ENCODE data around the gene ARHGEF37. TPM values are rescaled to one million over a fixed set of nuclear protein-coding genes. Genes with fewer than 3 reads are reported as not detected.

Gene ARHGEF37
- total RNA-seq, 1 donor from 2014 or later = 0.47 TPM

DNA sequence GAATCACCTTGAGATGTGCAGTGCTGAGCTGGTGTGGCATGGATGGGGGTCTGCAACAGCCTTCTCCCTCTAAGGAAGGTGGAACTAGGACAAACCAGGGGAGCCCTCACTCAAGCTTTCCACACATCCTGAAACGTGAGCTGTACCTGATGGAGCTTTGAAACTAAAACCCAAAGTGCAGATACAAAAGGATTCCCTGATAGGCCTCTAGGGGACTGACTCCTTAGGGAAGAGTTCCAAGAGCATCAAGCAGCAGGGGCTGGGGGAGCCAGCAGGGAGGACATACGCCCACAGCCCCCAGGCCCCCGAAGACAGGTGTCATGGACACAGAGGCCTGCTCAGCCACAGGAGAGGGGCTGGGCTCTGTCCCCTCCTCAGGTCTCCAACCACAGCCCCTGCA is 17.7 kb downstream of the ARHGEF37 start:
- intact Hi-C loops (cut with micrococcal nuclease) = no loop called here

DNA sequence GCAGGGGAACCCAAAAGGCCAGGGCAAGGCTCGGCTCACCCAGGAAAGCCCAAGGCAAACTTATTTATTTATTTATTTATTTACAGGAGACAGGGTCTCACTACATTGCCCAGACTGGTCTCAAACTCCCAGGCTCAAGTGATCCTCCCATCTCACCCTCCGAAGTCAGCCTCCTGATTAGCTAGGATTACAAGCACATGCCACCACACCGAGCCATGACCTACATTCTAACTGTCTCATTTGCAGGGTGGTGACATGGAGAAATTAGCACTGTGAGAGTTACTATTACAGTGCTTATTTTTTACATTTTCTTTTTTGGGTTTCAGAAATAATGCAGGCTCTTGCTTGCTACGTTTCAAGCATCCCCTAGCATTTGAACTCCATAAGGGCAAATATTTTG is 18.1 kb downstream of the ARHGEF37 start:
- intact Hi-C loops (cut with micrococcal nuclease) = no loop called here

DNA sequence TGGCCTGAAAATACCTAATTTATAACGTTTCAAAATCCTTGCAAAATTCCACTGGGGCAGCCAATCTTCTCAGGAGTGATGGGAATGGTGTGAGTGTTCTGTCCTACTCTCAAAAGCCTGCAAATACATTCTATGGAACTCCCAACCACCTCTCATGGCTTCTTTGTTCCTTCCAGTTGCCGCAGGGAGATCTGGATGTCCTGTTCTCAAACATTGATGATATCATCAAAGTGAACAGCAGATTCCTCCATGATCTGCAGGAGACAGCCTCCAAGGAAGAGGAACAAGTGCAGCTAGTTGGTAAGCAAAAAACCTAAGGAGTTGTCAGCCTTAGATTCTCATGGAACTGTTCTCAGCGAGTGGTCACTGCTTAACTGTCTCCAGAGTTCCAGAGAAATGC is 19.6 kb downstream of the ARHGEF37 start:
- intact Hi-C loops (cut with micrococcal nuclease) = no loop called here

DNA sequence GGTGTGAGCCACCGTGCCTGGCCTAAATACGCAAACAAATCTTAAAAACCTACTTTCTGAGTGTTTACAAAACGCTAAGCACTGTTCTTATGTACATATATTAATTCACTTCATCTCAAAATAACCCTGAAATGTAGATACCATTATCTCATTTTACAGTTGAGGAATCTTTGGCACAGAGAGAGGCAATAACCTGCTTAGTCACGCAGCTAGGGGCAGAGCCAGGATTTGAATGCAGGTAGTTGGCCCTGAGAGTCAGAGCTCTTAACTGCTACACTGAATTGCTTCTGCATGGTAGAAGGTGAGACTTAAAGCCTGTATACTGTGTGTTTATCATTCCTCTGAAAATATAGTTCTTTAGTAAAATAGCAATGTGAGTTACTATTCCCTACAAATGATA is 21.9 kb downstream of the ARHGEF37 start:
- intact Hi-C loops (cut with micrococcal nuclease) = no loop called here

DNA sequence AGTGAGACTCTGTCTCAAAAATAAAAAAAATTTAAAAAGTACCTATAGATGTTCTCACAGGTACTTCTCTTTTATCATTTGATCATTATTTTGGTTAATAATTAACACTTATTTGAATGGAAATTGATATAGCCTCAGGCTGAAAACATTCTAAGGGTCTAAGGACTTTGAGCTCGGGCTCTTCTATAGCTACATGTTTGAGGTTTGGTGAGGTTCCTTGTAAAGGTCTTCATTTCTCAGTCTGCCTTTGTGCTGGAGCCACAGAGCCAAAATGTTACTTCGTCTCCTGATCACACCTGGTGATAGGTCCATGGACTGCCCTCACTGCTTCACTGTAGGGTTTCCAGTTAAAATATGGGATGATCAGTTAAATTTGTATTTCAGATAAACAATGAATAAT is 22.6 kb downstream of the ARHGEF37 start:
- intact Hi-C loops (cut with micrococcal nuclease) = no loop called here

DNA sequence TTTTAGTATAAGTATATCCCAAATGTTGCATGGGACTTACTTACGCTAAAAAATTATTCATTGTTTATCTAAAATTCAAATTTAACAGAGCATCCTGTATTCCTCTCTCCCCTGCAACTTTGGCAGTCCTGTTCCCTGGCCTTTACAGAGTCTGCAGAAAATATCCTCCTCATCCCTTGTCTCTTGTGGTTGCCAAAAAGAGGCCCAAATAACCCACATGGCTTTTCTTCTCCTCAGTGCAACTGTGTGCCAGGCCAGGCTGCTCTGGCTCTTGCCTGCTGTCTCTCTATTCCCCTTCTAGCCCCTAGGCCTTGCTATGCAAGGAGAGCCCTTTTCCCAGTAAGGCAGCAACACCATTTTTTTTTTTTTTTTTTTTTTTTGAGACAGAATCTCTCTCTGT is 23.0 kb downstream of the ARHGEF37 start:
- intact Hi-C loops (cut with micrococcal nuclease) = no loop called here

DNA sequence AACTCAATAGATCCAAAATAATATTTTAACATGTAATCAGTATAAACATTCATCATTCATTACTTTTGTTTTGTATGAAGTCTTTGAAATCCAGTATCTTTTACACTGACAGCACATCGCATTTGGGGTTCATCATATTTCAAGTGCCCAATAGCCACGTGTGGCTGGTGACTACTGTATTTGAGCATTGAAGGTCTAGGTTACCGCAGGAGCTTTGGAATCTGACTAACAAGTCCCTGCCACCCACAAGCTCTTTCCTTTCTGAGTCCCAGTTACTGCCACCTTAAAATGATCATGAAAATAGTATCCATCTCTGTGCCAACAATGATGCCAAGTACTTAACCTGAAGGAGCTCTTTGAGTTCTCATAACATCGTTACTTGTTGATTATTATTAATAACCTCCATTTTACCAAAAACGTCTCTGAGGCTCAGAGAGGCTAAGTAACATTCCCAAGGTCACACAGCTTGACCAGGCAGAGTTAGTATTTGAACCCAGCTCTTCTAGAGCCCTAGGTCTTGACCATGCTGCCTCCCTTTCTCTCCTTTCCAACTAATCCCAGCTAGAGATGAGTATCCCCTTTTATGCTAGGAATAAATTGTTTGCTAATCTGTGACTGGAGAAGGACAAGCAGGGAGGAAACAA is 24.2 kb downstream of the ARHGEF37 start:
- intact Hi-C loops (cut with micrococcal nuclease) = no loop called here

DNA sequence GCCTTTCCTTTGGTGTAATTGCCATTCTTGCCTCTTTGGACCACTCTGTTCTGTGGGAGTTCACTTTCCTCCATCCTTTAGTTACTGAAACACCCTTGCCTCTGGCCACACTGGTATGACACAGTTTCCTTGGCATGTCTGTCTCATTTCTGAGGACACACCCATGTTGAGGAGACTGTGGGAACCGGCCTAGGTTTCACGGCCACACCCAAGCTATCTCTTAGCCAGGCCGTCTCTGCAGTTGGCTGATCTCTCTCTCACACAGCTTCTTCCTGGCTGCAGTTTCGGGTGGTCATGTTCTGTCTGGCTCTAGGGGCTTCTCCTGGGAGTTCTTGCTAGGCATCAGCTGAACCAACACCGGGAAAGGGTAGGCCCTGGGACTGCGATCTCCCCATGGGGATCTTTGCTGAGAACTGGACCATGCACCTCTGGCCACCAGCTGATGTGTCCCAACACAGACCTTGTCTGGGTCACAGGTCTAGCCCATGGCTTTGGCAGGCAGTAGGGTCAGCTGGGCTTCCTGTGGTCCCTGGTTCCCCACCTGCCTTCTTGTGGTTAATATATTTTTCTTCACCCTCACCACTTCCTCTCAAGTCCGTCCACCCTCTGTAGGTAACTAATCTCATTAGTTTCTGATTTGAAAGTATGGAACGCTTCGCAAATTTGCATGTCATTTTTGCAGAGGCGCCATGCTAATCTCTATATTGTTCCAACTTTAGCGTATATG is 24.9 kb downstream of the ARHGEF37 start:
- intact Hi-C loops (cut with micrococcal nuclease) = no loop called here

DNA sequence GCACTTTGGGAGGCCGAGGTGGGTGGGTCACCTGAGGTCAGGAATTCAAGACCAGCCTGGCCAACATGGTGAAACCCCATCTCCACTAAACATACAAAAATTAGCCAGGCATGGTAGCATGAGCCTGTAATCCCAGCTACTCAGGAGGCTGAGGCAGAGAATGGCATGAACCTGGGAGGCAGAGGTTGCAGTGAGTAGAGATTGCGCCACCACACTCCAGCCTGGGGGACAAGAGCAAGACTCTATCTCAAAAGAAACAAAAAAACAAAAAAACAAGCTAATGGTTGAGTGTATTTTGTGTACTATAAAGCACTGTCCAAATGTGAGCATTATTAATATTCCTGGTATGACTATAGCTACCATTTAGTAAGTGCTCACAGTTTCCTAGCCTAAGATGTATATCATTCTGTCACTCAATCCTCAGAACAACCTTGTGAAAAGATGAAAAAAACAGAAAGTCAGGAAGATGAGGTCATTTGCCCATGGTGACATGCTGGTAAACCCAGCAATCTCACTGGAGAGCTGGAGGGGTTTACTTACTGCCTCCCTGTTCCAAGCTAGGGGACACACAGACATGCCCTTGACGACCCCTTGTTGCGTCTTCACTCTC is 27.7 kb downstream of the ARHGEF37 start:
- intact Hi-C loops (cut with micrococcal nuclease) = no loop called here

DNA sequence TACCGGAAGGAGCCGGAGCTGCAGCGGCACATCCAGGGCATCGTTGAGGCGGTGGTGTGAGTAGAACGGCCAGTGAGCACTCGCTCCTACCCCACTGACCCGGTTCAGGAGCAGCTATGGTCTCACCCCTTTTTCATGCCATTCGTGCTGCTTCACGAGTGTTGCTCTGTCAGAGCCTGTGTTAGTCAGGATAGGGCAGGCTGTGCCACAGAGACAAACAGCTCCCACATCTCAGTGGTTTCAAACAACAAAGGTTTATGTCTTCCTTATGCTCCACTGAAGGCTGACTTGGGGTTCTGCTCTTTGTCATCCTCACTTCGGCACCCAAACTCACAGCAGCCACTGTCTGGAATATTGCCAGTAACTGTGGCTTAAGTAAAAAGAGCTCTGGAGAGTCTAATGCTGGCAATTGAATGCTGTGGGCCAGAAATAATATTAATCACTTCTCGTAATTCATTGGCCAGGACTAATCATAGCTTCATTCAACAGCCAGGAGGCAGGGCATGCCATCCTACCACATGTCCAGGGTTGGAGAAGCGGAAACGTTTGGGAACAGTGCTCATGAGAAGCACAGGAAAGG is 28.4 kb downstream of the ARHGEF37 start:
- intact Hi-C loops (cut with micrococcal nuclease) = no loop called here

DNA sequence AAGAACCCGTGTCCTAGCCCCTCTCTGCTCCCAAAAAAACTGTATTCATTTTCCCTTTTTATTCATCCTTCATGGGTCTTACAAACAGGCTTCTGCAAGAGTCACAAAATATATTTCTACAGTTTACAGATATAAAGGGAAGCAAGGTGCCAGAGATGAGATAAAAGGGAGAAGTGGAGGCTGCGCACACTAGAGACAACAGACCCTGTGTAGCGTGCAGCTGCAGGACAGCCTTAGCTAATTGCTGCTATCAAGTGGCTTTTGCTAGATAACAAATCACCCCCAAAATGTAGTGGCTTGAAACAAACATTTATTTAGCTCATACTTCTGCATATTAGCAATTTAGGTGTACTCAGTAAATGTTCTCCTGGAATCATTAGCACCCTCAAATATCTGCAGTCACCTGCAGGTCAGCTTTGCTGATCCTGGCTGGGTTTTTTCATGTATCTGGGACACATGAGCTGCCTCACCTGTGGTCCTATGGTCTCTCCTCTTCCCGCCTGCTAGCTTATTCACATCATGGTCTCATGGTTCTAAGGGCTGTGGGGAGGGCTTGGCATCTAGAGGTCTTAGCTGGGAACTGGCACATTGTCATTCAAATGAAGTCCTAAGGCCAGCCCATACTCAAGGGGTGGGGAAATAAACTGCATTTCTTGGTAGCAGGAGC is 29.4 kb downstream of the ARHGEF37 start:
- intact Hi-C loops (cut with micrococcal nuclease) = no loop called here

DNA sequence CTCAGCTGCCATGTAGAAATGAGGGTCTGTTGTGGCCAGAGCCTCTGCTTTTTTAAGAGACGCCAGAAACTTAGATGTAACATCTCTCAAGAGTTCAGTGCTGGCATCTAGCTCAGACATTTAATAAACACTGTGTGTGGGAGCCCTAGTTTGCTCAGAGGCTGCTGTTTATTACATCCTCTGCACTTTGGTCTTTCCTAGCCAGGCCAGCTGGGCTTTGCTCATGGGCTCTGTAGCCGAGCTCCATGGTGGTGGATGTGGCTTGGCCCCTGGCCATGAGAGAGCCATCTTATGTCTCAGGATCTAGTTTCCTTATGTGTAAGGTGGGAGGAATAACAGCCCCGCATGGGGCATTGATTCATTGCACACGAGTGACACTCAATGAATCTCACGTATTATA is 30.0 kb downstream of the ARHGEF37 start:
- intact Hi-C loops (cut with micrococcal nuclease) = no loop called here

DNA sequence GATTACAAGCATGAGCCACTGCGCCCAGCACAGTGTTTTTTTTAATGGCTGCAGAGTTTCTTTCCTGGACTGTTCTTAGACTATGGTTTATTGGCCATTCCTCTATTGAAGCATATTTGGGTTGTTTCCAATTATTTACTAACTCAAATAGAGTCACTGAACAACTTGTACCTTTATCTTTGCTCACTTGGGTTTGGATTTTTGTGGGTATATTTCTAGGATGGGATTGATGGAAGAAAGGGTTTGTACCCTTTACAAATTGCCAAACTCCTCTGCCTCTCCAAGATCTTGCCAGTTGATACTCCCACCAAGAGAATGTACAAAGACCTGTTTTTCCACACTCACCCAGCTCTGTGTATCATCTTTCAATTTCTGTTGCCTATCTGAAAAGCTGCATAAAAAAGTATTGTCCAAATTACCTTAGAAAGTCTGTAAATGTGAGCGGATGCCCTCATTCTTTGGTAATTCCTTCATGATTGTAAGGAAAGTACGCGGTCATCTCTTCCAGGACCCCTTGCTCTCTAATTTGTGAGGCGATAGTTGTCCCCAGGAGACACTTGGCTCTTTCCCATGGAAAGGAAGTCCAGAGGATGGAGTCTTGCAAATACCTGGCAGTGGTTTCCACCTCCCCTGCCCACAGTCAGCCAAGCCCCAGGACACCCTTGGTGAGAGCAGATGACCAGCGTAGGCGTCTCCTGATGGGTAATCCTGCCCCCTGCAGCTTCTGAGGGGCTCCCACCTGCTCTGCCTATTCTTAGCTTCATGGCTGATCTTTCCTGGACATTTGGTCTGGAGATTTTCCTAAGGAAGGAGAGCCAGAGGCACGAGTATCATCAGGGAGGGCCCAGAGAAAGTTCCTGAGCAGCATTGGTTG is 33.0 kb downstream of the ARHGEF37 start:
- intact Hi-C loops (cut with micrococcal nuclease) = no loop called here

DNA sequence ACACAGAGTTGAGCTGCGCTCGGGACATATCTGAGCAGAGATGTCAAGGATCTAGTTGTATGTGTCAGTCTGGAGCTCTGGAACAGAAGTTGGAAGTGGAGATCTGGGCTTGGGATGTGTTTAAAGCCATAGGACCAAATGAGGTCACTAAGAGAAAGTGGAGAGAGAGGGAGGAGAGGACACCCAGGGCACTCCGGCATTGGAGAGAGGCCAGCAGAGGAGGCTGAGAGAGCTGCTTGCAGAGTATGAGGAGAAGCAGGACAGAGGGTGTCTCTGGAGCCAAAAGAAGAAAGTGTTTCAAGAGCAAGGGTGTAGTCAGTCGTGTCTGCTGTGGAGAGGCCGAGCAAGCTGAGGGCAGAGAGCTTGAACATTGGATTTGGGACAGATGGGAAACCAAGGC is 34.7 kb downstream of the ARHGEF37 start:
- intact Hi-C loops (cut with micrococcal nuclease) = no loop called here

DNA sequence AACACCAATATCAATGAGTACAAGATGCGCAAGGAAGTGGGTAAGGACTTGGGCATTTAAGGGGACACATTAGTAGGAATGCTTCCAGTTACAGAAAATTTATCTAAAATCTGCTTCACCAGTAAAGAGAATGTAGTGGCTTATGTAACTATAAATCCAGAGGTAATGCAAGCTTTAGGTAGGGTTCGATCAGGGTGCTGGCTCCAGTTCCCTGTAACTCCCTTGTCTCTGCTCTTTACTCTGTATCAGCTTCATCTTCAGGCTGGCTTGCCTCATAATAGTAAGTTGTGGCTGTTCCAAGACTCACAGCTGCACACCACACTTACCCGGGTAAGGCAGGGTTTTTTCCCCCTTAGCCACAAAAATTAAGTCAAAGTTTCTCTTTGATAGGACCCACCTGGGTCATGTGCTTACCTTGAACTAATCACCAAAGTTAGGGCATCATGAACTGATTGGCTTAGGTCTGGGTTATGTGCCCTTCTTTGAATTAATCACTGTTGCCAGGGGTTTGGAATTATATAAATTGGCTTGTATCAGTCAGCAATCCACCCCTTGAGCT is 35.5 kb downstream of the ARHGEF37 start:
- intact Hi-C loops (cut with micrococcal nuclease) = no loop called here

DNA sequence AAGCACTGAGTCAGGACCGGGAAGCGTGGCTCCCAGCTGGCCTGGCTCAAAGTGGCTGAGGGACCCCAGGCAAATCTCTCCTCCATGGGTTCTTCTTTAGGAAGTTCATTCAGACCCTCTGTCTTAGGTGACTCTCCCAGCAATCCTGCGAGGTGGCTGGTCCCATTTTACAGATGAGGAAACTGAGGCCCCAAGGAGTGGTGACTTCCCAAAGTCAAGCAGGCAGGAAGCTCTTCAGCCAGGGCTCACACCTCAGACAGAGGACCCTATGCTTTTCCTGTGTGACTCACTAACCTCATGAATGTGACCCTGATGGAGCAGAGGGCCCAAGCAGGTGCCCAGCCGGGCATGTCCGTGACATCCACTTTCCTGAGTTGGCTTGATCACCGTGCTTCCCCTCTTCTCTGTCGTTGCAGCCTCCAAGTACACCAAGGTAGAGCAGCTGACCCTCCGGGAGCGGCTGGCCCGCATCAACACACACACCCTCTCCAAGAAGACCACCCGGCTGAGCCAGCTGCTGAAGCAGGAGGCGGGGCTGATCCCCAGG is 36.5 kb downstream of the ARHGEF37 start:
- intact Hi-C loops (cut with micrococcal nuclease) = loop anchor here (1.0 kb wide), 2 partner anchors 176 to 184 kb away; no protein-coding TSS in a partner anchor

DNA sequence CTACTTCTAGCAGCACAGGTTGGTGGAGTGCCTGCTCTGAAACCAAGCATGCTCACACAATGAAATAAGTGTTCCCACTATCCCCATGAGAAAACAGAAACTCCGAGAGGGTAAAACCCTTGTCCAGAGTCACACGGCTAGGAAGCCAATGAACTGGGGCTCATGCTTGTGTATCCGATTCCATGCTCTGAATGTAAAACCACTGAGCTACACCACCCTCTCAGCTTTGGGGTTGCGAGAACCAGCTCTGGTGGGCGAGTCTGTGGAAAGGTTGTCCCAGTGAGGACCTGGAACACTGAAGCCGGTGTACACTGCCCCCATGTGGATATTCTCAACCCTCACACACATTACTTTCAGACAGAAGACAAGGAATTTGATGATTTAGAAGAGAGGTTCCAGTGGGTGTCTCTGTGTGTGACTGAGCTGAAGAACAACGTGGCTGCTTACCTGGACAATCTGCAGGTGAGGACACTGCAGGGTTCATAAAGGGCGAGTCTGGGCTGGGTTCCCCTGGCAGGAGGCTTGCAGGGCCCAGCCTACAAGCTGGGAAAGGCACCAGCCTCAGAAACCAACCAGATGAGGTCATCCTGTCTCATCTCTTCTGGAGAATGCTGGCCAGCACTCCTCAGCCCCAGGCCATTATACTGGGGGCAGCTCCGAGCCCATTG is 37.4 kb downstream of the ARHGEF37 start:
- intact Hi-C loops (cut with micrococcal nuclease) = loop anchor here (1.0 kb wide), 2 partner anchors 176 to 184 kb away; no protein-coding TSS in a partner anchor

DNA sequence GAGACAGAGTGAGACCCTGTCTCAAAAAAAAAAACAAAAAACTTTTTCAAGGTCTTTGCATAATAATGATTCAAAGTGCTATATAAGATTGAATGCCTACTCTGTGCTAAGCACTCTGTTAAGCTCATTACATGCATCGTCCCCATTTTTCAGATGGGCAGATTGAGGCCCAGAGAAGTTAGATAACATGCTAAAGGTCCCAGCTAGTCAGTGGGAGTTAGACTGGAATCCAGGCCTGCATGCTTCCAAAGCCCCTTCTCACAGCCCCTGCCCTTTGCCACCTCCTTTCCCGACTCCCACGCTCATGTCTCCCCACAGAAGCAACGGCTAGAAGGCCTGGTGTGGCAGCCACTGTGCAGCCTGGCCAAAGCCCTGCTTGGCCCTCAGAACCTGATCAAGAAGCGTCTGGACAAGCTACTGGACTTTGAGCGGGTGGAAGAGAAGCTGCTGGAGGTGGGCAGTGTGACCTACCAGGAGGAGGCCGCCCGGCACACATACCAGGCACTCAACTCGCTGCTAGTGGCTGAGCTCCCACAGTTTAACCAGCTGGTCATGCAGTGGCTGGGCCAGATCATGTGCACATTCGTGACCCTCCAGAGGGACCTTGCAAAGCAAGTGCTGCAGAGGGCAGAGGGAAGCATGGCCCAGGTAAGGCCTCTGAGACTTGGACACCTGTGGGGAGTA is 40.3 kb downstream of the ARHGEF37 start:
- intact Hi-C loops (cut with micrococcal nuclease) = no loop called here

DNA sequence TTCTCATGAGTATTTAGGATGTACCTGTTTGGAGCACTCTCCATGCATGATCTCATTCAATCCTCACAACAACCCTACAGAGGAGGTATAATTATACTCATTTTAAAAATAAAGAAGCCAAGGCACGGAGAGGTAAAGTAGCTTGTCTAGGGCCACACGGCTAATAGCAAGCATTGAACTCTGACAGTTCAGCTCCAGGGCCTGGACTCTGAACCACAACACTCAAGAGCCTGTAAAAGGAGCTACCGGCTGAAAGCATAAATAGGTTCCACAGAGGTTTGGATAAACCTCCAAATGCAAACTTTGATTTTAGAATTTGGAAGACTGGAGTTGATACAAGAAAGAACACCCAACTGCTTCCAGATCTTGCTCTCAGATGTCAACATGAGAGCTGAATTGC is 41.2 kb downstream of the ARHGEF37 start:
- intact Hi-C loops (cut with micrococcal nuclease) = no loop called here
